ENCODE data around the gene ALG12.

Gene ALG12

GRCh38 chr22:49863931-49864330 lies 54.3 kb downstream of the ALG12 start:
- TF ChIP-seq CTCF (IDR thresholded peaks at IDR 0.05; ENCODE audit: insufficient read depth, low read depth, low read length, missing control alignments), result no peak
- H3K4me3 ChIP-seq (ENCODE audit: low read length), result no peak overlapping the region
- no peak for DNase-seq (ENCODE audit: low read depth)

- H3K4me3 ChIP-seq (ENCODE audit: low read length), result no peak overlapping the region
- TF ChIP-seq CTCF (IDR thresholded peaks at IDR 0.05; ENCODE audit: insufficient read depth, low read depth, low read length, missing control alignments), result no peak
- no peak for DNase-seq (ENCODE audit: low read depth)
Measured at GRCh38 chr22:49862496-49862776, 55.8 kb downstream of the ALG12 start.

GRCh38 chr22:49861642-49862495 lies 56.4 kb downstream of the ALG12 start:
- no peak for TF ChIP-seq CTCF (IDR thresholded peaks at IDR 0.05; ENCODE audit: insufficient read depth, low read depth, low read length, missing control alignments)
- H3K4me3 ChIP-seq (ENCODE audit: low read length), result no peak overlapping the region
- no peak for DNase-seq (ENCODE audit: low read depth)

- H3K4me3 ChIP-seq (ENCODE audit: low read length), result no peak overlapping the region
- TF ChIP-seq CTCF (IDR thresholded peaks at IDR 0.05; ENCODE audit: insufficient read depth, low read depth, low read length, missing control alignments), result no peak
- DNase-seq (ENCODE audit: low read depth), result no peak
Measured at GRCh38 chr22:49858827-49859226, 59.4 kb downstream of the ALG12 start.

GRCh38 chr22:49856766-49857618 lies 61.2 kb downstream of the ALG12 start:
- no peak overlapping the region for H3K4me3 ChIP-seq (ENCODE audit: low read length)
- DNase-seq (ENCODE audit: low read depth), result no peak
- no peak for TF ChIP-seq CTCF (IDR thresholded peaks at IDR 0.05; ENCODE audit: insufficient read depth, low read depth, low read length, missing control alignments)

- DNase-seq (ENCODE audit: low read depth), result no peak
- TF ChIP-seq CTCF (IDR thresholded peaks at IDR 0.05; ENCODE audit: insufficient read depth, low read depth, low read length, missing control alignments), result no peak
- no peak overlapping the region for H3K4me3 ChIP-seq (ENCODE audit: low read length)
Measured at GRCh38 chr22:49856343-49856742, 61.9 kb downstream of the ALG12 start.
